HepG2 (cell line): Measurements from ENCODE around the gene TNFAIP6. TPM values are rescaled to one million over a fixed set of nuclear protein-coding genes. Genes with fewer than 3 reads are reported as not detected.
A peak's percentile ranks its signal among the peaks of the same experiment; 100 is the strongest.

Experiments
- ATAC-seq: fragments of 200-7000 bp; cut with Tn5 transposase; 3 replicates; pipeline ENCODE4 v1.9.1; 2020; ENCODE audit warnings: mild to moderate bottlenecking, moderate library complexity
- BruUV-seq: library from RNA; stranded (reverse); fragments of 400-500 nt; replicated peaks from 2 replicates; lab custom pipeline; 2021; lab: Mats Ljungman, UMichigan
- CTCF ChIA-PET: fragments of 300-600 bp; formaldehyde crosslinking; extraction: SDS; loops from one replicate; lab custom pipeline; 2021; ENCODE audit warnings: low total read pairs, inconsistent platforms, low intra/inter-chr PET ratio; lab: Yijun Ruan, JAX
- POLR2A ChIA-PET: fragments of 350-600 bp; sonication (Branson Sonifier 250); formaldehyde crosslinking; loops from one replicate; lab custom pipeline; 2020; ENCODE audit warnings: antibody characterized with exemption, inconsistent platforms; lab: Yijun Ruan, JAX
- DNase-seq: peaks from one replicate; pipeline ENCODE4 v3.0.0-alpha.2; 2015; ENCODE audit warnings: low spot score
- FAIRE-seq: peaks from 3 replicates; lab custom pipeline; 2011; peaks lifted over from hg19 to GRCh38; lab: Jason Lieb, UNC
- H2AFZ ChIP-seq: one replicate; pipeline ENCODE4 v1.6.1; 2011; ENCODE audit warnings: low read length, inconsistent platforms
- H3K27ac ChIP-seq: fragments of 300-600 bp; 3 replicates; pipeline ENCODE4 v1.8.0; 2011; ENCODE audit warnings: mixed run types, mild to moderate bottlenecking, mixed read lengths, low read length, inconsistent platforms; ENCODE audit not compliant: insufficient read depth; ENCODE audit errors: extremely low read length
- H3K27me3 ChIP-seq, 2 experiments: fragments of 200-600 bp in 1 of 2; 2 replicates in 1 of 2; 3 replicates in 1 of 2; pipeline versions ENCODE4 v1.6.0 to v1.8.0; 2011; ENCODE audit warnings: low read length in 2 of 2, mild to moderate bottlenecking in 2 of 2, moderate library complexity in 2 of 2, inconsistent platforms in 1 of 2; ENCODE audit not compliant: insufficient read depth in 2 of 2, control insufficient read depth in 1 of 2
- H3K36me3 ChIP-seq, 2 experiments: fragments of 200-600 bp in 1 of 2; replicated peaks in 1 of 2; 2 replicates in 1 of 2; 3 replicates in 1 of 2; pipeline versions ENCODE4 v1.5.1 to v1.8.0; 2011; ENCODE audit warnings: low read length in 2 of 2, inconsistent platforms in 1 of 2; ENCODE audit not compliant: insufficient read depth in 2 of 2, control insufficient read depth in 1 of 2
- H3K4me1 ChIP-seq: 2 replicates; pipeline ENCODE4 v1.5.1; 2012; ENCODE audit warnings: low read length, inconsistent platforms; ENCODE audit not compliant: insufficient read depth
- H3K4me2 ChIP-seq: 2 replicates; pipeline ENCODE4 v1.6.0; 2011; ENCODE audit warnings: low read depth, low read length, inconsistent platforms
- H3K4me3 ChIP-seq, 3 experiments: fragments of 200-600 bp in 1 of 3; sonication (generic), shearing (Covaris generic) in 1 of 3; replicated peaks in 1 of 3; 2 replicates each; pipeline ENCODE4 v1.5.1; 2011 to 2016; ENCODE audit warnings: low read length in 3 of 3, inconsistent platforms in 2 of 3, low read depth in 2 of 3, mild to moderate bottlenecking in 2 of 3, control low read depth in 1 of 3, mixed read lengths in 1 of 3; ENCODE audit not compliant: insufficient read depth in 1 of 3
- H3K79me2 ChIP-seq: one replicate; pipeline ENCODE4 v1.6.1; 2011; ENCODE audit warnings: low read length, inconsistent platforms; ENCODE audit not compliant: insufficient read depth
- H3K9ac ChIP-seq: 2 replicates; pipeline ENCODE4 v1.6.0; 2011; ENCODE audit warnings: mild to moderate bottlenecking, low read depth, low read length, inconsistent platforms; ENCODE audit not compliant: insufficient read depth
- H3K9me3 ChIP-seq: 2 replicates; pipeline ENCODE4 v1.5.1; 2012; ENCODE audit warnings: mild to moderate bottlenecking, low read length
- H4K20me1 ChIP-seq: 2 replicates; pipeline ENCODE4 v1.6.0; 2011; ENCODE audit warnings: inconsistent platforms, mild to moderate bottlenecking, low read length, moderate library complexity; ENCODE audit not compliant: insufficient read depth
- KAT2B ChIP-seq: fragments of 150-350 bp; IDR thresholded peaks from 2 replicates; pipeline ENCODE4 v1.6.1; 2014; ENCODE audit warnings: low read depth, low read length, borderline replicate concordance
- KDM6A ChIP-seq: IDR thresholded peaks from 2 replicates; pipeline ENCODE4 v1.6.1; 2016; ENCODE audit warnings: low read depth
- PHB2 ChIP-seq: fragments of 450-650 bp; IDR thresholded peaks from 2 replicates; pipeline ENCODE4 v1.6.1; 2018; ENCODE audit not compliant: partially characterized antibody
- REL ChIP-seq: sonication (generic); formaldehyde crosslinking; conservative IDR thresholded peaks from 2 replicates; pipeline ENCODE4 v1.8.0; 2022; ENCODE audit warnings: mild to moderate bottlenecking, missing genetic modification reagents, moderate library complexity
- SOX5 ChIP-seq: IDR thresholded peaks from 2 replicates; pipeline ENCODE4 v1.6.1; 2016; ENCODE audit warnings: borderline replicate concordance
- TBX3 ChIP-seq: fragments of 450-650 bp; IDR thresholded peaks from 2 replicates; pipeline ENCODE4 v1.6.1; 2017; ENCODE audit warnings: antibody characterized with exemption, mild to moderate bottlenecking, inconsistent platforms, borderline replicate concordance
- ZBED4 ChIP-seq: sonication (generic); formaldehyde crosslinking; IDR thresholded peaks from 2 replicates; pipeline ENCODE4 v1.4.0; 2020; ENCODE audit warnings: missing genetic modification reagents, borderline replicate concordance
- ZNF253 ChIP-seq: sonication (generic); formaldehyde crosslinking; IDR thresholded peaks from 2 replicates; pipeline ENCODE4 v1.8.0; 2022; ENCODE audit warnings: mild to moderate bottlenecking, missing genetic modification reagents, borderline replicate concordance
- ZNF274 ChIP-seq: sonication (generic); formaldehyde crosslinking; IDR thresholded peaks from 2 replicates; pipeline ENCODE4 v1.5.1; 2020; ENCODE audit warnings: mild to moderate bottlenecking, missing genetic modification reagents
- WGBS: methylation state at CpG from one replicate; pipeline ENCODE4 v1.1.6; 2017; ENCODE audit warnings: low lambda C conversion rate; 5-methylcytosine and 5-hydroxymethylcytosine counted together
- in situ Hi-C: cut with HindIII; loops from 2 replicates; pipeline ENCODE4 v1.10.0; 2017; ENCODE audit warnings: low pct_unique_long_range_greater_than_20kb; ENCODE audit not compliant: extremely low pct_ligation_motif_present
- intact Hi-C: fragments of 100-400 bp; cut with micrococcal nuclease; formaldehyde crosslinking; loops from one replicate; pipeline ENCODE4 v1.10.0; 2022; ENCODE audit not compliant: unreplicated experiment
- polyA plus RNA-seq, 8 experiments: library from polyadenylated mRNA; depleted of rRNA in 3 of 8; stranded (reverse) in 7 of 8; unstranded in 1 of 8; fragments of >200 nt; fragmentation: Illumina TruSeq in 4 of 8; extraction: Trizol in 4 of 8; gene quantifications; 2 replicates each; pipeline versions ENCODE4 v1.2.1 to v1.2.3, GENCODE V29; 2011 to 2016; ENCODE audit warnings: low read depth in 4 of 8, missing spikeins in 1 of 8, mixed read lengths in 1 of 8; ENCODE audit not compliant: insufficient read depth in 1 of 8
- total RNA-seq, 5 experiments: library from RNA; depleted of rRNA; stranded (reverse); fragments of >200 nt; fragmentation: Illumina TruSeq; extraction: Trizol; gene quantifications; 2 replicates each; pipeline ENCODE4 v1.2.3, GENCODE V29; 2016; ENCODE audit warnings: low read depth in 1 of 5

The TNFAIP6 gene
- total and polyA plus RNA-seq, 2 of the 13 experiments (the other 11 are each of a cell fraction or from before 2014, with no cell fraction given), result not detected

GRCh38 chr2:151403914-151404313 lies 46.5 kb downstream of the TNFAIP6 start:
- FAIRE-seq, result peak; percentile 69
- WGBS, result 14% methylated on average over 4 of the region's 4 CpGs

More at GRCh38 chr2:151403914-151404313, 46.5 kb downstream of the TNFAIP6 start:
- no peaks in the 10 kb centered on the region for H3K4me1 ChIP-seq
- no peak overlapping the region for H3K4me3 ChIP-seq
- no TSS peak for BruUV-seq
- intact Hi-C loops, result no loop called here
- TF ChIP-seq REL (no peak), KDM6A (CRISPR knock-in tag) (no peak), KAT2B (no peak), SOX5 (CRISPR knock-in tag) (no peak), PHB2 (no peak), ZNF274 (CRISPR knock-in tag) (no peak), TBX3 (no peak), ZBED4 (CRISPR knock-in tag) (no peak), ZNF253 (CRISPR knock-in tag) (no peak)
- no peak overlapping the region for H2AFZ ChIP-seq
- H3K27ac ChIP-seq, result no peak overlapping the region
- ChIA-PET CTCF (no interaction called here), POLR2A (no interaction called here)
- no peak for DNase-seq
- in situ Hi-C loops, result no loop called here
- H3K36me3 ChIP-seq, result no peaks in the 10 kb centered on the region
- no peaks in the 10 kb centered on the region for H3K79me2 ChIP-seq
- no peak overlapping the region for H3K9ac ChIP-seq
- no peak overlapping the region for H3K4me2 ChIP-seq
- H3K27me3 ChIP-seq, result no peaks in the 10 kb centered on the region
- no peaks in the 10 kb centered on the region for H4K20me1 ChIP-seq
- ATAC-seq, result no peak
- H3K9me3 ChIP-seq, result no peaks in the 10 kb centered on the region
